Endothelial cell of umbilical vein (primary cell): ENCODE measurements around the gene XPO6. TPM values are rescaled to one million over a fixed set of nuclear protein-coding genes. Genes with fewer than 3 reads are reported as not detected.

Source experiments
- BruUV-seq: library from RNA; stranded (reverse); fragments of 400-500 nt; replicated peaks from 2 replicates; lab custom pipeline; 2021; lab: Mats Ljungman, UMichigan
- CTCF ChIA-PET: fragments of 300-600, 350-600 bp; sonication (Branson Sonifier 250); formaldehyde crosslinking; loops from one replicate; lab custom pipeline; 2021; ENCODE audit warnings: antibody characterized with exemption, inconsistent platforms; lab: Charles Lee
- POLR2A ChIA-PET: fragments of 300-600, 350-600 bp; sonication (Branson Sonifier 250); formaldehyde crosslinking; loops from one replicate; lab custom pipeline; 2021; ENCODE audit warnings: antibody characterized with exemption, inconsistent platforms; lab: Charles Lee
- DNase-seq: peaks from one replicate; pipeline ENCODE4 v3.0.0-alpha.2; 2011; ENCODE audit warnings: low read depth, low spot score
- FAIRE-seq: peaks from 2 replicates; lab custom pipeline; 2011; peaks lifted over from hg19 to GRCh38; lab: Jason Lieb, UNC
- H2AFZ ChIP-seq: 2 replicates; pipeline ENCODE4 v1.6.0; 2012; ENCODE audit warnings: low read depth, low read length, control low read depth, inconsistent platforms
- H3K27ac ChIP-seq: 2 replicates; pipeline ENCODE4 v1.5.1; 2011; ENCODE audit warnings: low read depth, mild to moderate bottlenecking, control low read depth, low read length, moderate library complexity; ENCODE audit not compliant: insufficient read depth
- H3K27me3 ChIP-seq, 2 experiments: 2 replicates each; pipeline versions ENCODE4 v1.6.0 to v1.6.1; 2011; ENCODE audit warnings: low read length in 2 of 2, mixed read lengths in 1 of 2; ENCODE audit not compliant: control insufficient read depth in 2 of 2, insufficient read depth in 2 of 2
- H3K36me3 ChIP-seq, 2 experiments: 2 replicates in 1 of 2; 3 replicates in 1 of 2; pipeline ENCODE4 v1.5.1; 2011; ENCODE audit warnings: low read length in 2 of 2, mild to moderate bottlenecking in 1 of 2, moderate library complexity in 1 of 2; ENCODE audit not compliant: control insufficient read depth in 2 of 2, insufficient read depth in 2 of 2; ENCODE audit errors: extremely low read depth in 1 of 2
- H3K4me1 ChIP-seq: 3 replicates; pipeline ENCODE4 v1.5.1; 2011; ENCODE audit warnings: mild to moderate bottlenecking, low read length; ENCODE audit not compliant: control insufficient read depth, insufficient read depth; ENCODE audit errors: extremely low read depth
- H3K4me2 ChIP-seq: 2 replicates; pipeline ENCODE4 v1.6.1; 2011; ENCODE audit warnings: low read length, control low read depth, mixed read lengths; ENCODE audit not compliant: insufficient read depth
- H3K4me3 ChIP-seq, 3 experiments: fragments of 200-600 bp in 1 of 3; sonication (generic), shearing (Covaris generic) in 1 of 3; replicated peaks in 1 of 3; 2 replicates each; pipeline ENCODE4 v1.5.1; 2011 to 2016; ENCODE audit warnings: control low read depth in 3 of 3, low read length in 3 of 3, mild to moderate bottlenecking in 2 of 3, inconsistent platforms in 1 of 3, low read depth in 1 of 3, moderate library complexity in 1 of 3; ENCODE audit not compliant: insufficient read depth in 1 of 3
- H3K79me2 ChIP-seq: 2 replicates; pipeline ENCODE4 v1.6.0; 2012; ENCODE audit warnings: low read length, inconsistent platforms; ENCODE audit not compliant: control insufficient read depth, insufficient read depth
- H3K9ac ChIP-seq: replicated peaks from 2 replicates; pipeline ENCODE3; 2011; ENCODE audit warnings: low read length, control low read depth; ENCODE audit not compliant: insufficient read depth; ENCODE audit errors: extremely low read depth
- H3K9me1 ChIP-seq: replicated peaks from 3 replicates; pipeline ENCODE4 v1.6.0; 2011; ENCODE audit warnings: mild to moderate bottlenecking, low read length; ENCODE audit not compliant: control insufficient read depth, insufficient read depth; ENCODE audit errors: extremely low read depth
- H3K9me3 ChIP-seq: replicated peaks from 2 replicates; pipeline ENCODE4 v1.5.1; 2012; ENCODE audit warnings: low read length, inconsistent platforms; ENCODE audit not compliant: control insufficient read depth, insufficient read depth
- H4K20me1 ChIP-seq: replicated peaks from 2 replicates; pipeline ENCODE3; 2011; ENCODE audit warnings: mild to moderate bottlenecking, low read length; ENCODE audit not compliant: control insufficient read depth, insufficient read depth; ENCODE audit errors: extremely low read depth
- EZH2 ChIP-seq: IDR thresholded peaks from 2 replicates; pipeline ENCODE4 v1.6.1; 2012; ENCODE audit warnings: borderline replicate concordance, low read depth, mild to moderate bottlenecking, moderate library complexity, low read length, inconsistent platforms; ENCODE audit not compliant: severe bottlenecking
- FOS ChIP-seq: IDR thresholded peaks from 2 replicates; pipeline ENCODE4 v1.6.1; 2011; ENCODE audit warnings: mild to moderate bottlenecking, low read length, moderate library complexity, borderline replicate concordance; ENCODE audit not compliant: insufficient read depth
- GATA2 ChIP-seq: IDR thresholded peaks from 2 replicates; pipeline ENCODE4 v1.7.0; 2011; ENCODE audit warnings: low read depth, mild to moderate bottlenecking, moderate library complexity, mixed read lengths, low read length; ENCODE audit not compliant: insufficient read length, insufficient read depth
- JUN ChIP-seq: IDR thresholded peaks from 2 replicates; pipeline ENCODE4 v1.6.1; 2011; ENCODE audit warnings: borderline replicate concordance, low read depth; ENCODE audit not compliant: insufficient read length, insufficient read depth
- MAX ChIP-seq: IDR thresholded peaks from 2 replicates; pipeline ENCODE4 v1.6.1; 2011; ENCODE audit not compliant: insufficient read depth, insufficient read length
- MYC ChIP-seq: IDR thresholded peaks from one replicate; pipeline ENCODE4 v1.6.1; 2011; ENCODE audit warnings: mild to moderate bottlenecking, low read depth, low read length
- POLR2A ChIP-seq: IDR thresholded peaks from 2 replicates; pipeline ENCODE4 v1.6.1; 2012; ENCODE audit warnings: low read depth, mild to moderate bottlenecking, control low read depth, low read length
- POLR2AphosphoS5 ChIP-seq: IDR thresholded peaks from 2 replicates; pipeline ENCODE4 v1.6.1; 2012; ENCODE audit warnings: low read depth, mild to moderate bottlenecking, control low read depth, low read length, moderate library complexity; ENCODE audit not compliant: insufficient read depth
- dilution Hi-C: fragments of 300-500 bp; cut with MboI; formaldehyde crosslinking; loops from one replicate; pipeline ENCODE4 v1.15.0; 2019; ENCODE audit warnings: low sequenced_read_pairs; ENCODE audit not compliant: extremely low pct_ligation_motif_present
- intact Hi-C: fragments of 100-400 bp; cut with micrococcal nuclease; formaldehyde crosslinking; loops from one replicate; pipeline ENCODE4 v1.10.0; 2022
- polyA plus RNA-seq, 4 experiments: library from polyadenylated mRNA; depleted of rRNA in 3 of 4; stranded (reverse) in 3 of 4; unstranded in 1 of 4; fragments of >200 nt; gene quantifications; 2 replicates each; pipeline versions ENCODE4 v1.2.1 to v1.2.3, GENCODE V29; 2011 to 2012; ENCODE audit warnings: missing spikeins in 1 of 4
- total RNA-seq: library from RNA; stranded (reverse); gene quantifications from 2 replicates; pipeline ENCODE4 v1.2.3, GENCODE V29; 2021
- TF ChIP-seq, protein P1 (sequence below), 2 donors: IDR thresholded peaks; 1 replicate in 1 of 2; 2 replicates in 1 of 2; pipeline ENCODE4 v1.5.1; 2011; ENCODE audit warnings: low read length in 2 of 2, mild to moderate bottlenecking in 2 of 2, moderate library complexity in 2 of 2, control low read depth in 1 of 2, inconsistent platforms in 1 of 2, low read depth in 1 of 2; ENCODE audit not compliant: insufficient read depth in 1 of 2; ENCODE audit errors: extremely low read depth in 1 of 2

The XPO6 gene
- total and polyA plus RNA-seq, 2 donors (not counting 3 experiments of a cell fraction or from before 2014, with no cell fraction given): 170 to 272 TPM

DNA sequence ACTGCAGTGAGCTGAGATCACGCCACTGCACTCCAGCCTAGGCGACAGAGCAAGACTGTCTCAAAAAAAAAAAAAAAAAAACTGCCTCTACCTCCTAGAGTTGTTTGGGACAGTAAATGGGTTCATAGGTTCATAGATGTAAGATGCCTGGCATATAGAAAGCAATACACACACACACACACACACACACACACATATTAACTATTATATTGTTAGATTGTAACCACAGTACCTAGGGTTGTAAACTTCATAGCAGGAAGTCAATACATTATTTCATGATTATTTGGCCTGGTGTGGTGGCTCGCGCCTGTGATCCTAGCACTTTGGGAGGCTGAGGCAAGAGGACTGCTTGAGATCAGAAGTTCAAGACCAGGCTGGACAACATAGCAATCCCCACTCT, 5.8 kb downstream of the XPO6 start:
- dilution Hi-C loops: no loop called here
- POLR2A ChIA-PET: interaction anchor here (0.7 kb wide), 1 partner anchor 286 kb away, joined by 3 read pairs; the partner anchor contains the start of gene CLN3

More for the DNA sequence above, 5.8 kb downstream of the XPO6 start:
- no peak overlapping the region for H3K27ac ChIP-seq
- peaks cover 9 to 25% of the 10 kb centered on the region in 2 experiments for H3K36me3 ChIP-seq
- H3K79me2 ChIP-seq: peaks cover 95% of the 10 kb centered on the region
- intact Hi-C loops: loop anchor here (5.0 kb wide), 1 partner anchor 44 kb away; no protein-coding TSS in a partner anchor
- no peak overlapping the region for H3K9ac ChIP-seq
- H3K27me3 ChIP-seq: no peaks in the 10 kb centered on the region
- no peaks in the 10 kb centered on the region for H4K20me1 ChIP-seq
- no peak overlapping the region for H3K4me3 ChIP-seq
- FAIRE-seq (no peak), DNase-seq (no peak)
- no TSS peak for BruUV-seq
- H3K9me3 ChIP-seq: no peaks in the 10 kb centered on the region
- H2AFZ ChIP-seq: no peak overlapping the region
- TF ChIP-seq, protein P1, sequence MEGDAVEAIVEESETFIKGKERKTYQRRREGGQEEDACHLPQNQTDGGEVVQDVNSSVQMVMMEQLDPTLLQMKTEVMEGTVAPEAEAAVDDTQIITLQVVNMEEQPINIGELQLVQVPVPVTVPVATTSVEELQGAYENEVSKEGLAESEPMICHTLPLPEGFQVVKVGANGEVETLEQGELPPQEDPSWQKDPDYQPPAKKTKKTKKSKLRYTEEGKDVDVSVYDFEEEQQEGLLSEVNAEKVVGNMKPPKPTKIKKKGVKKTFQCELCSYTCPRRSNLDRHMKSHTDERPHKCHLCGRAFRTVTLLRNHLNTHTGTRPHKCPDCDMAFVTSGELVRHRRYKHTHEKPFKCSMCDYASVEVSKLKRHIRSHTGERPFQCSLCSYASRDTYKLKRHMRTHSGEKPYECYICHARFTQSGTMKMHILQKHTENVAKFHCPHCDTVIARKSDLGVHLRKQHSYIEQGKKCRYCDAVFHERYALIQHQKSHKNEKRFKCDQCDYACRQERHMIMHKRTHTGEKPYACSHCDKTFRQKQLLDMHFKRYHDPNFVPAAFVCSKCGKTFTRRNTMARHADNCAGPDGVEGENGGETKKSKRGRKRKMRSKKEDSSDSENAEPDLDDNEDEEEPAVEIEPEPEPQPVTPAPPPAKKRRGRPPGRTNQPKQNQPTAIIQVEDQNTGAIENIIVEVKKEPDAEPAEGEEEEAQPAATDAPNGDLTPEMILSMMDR (IDR thresholded peaks at IDR 0.05; ENCODE audit: extremely low read depth in 1 of 2, insufficient read depth in 1 of 2, low read depth in 1 of 2, low read length in 2 of 2): no peak
- TF ChIP-seq MYC (no peak), JUN (no peak), POLR2AphosphoS5 (no peak), MAX (no peak), GATA2 (no peak), POLR2A (no peak), EZH2 (no peak), FOS (no peak)
- H3K4me2 ChIP-seq: no peak overlapping the region
- H3K4me1 ChIP-seq: peaks cover 28% of the 10 kb centered on the region
- CTCF ChIA-PET: interaction anchor here (1.1 to 1.6 kb wide), 3 partner anchors 12 to 54 kb away, joined by 3 read pairs; no protein-coding TSS in a partner anchor
- H3K9me1 ChIP-seq: no peaks in the 10 kb centered on the region
